Uterus (tissue), 4 donors: ENCODE data around the gene ARID1B. TPM values are rescaled to one million over a fixed set of nuclear protein-coding genes. Genes with fewer than 3 reads are reported as not detected.

Experiments used
- DNase-seq, 2 donors: peaks; one replicate each; pipeline ENCODE4 v3.0.0-alpha.2; 2019 to 2020
- H3K27ac ChIP-seq, 2 donors: fragments of 200-600 bp; sonication (generic); 1 replicate in 1 of 2; 2 replicates in 1 of 2; pipeline ENCODE4 v1.5.1; 2016 to 2018
- H3K27me3 ChIP-seq, 2 donors: fragments of 200-600 bp; sonication (generic); one replicate each; pipeline ENCODE4 v1.5.1; 2018 to 2019; ENCODE audit warnings: control low read depth in 1 of 2
- H3K36me3 ChIP-seq, 2 donors: fragments of 200-600 bp; sonication (generic); one replicate each; pipeline ENCODE4 v1.5.1; 2019; ENCODE audit warnings: control low read depth in 1 of 2
- H3K4me1 ChIP-seq, 2 donors: fragments of 200-600 bp; sonication (generic); one replicate each; pipeline ENCODE4 v1.5.1; 2018 to 2019; ENCODE audit warnings: control low read depth in 1 of 2
- H3K4me3 ChIP-seq, 2 donors: fragments of 200-600 bp; sonication (generic); 1 replicate in 1 of 2; 2 replicates in 1 of 2; pipeline ENCODE4 v1.5.1; 2018 to 2019; ENCODE audit warnings: mild to moderate bottlenecking in 1 of 2
- H3K9me3 ChIP-seq, 2 donors: fragments of 200-600 bp; sonication (generic); one replicate each; pipeline ENCODE4 v1.5.1; 2019; ENCODE audit warnings: control low read depth in 1 of 2
- CTCF ChIP-seq, 4 experiments: fragments of 200-600 bp in 2 of 4; fragments of 450-650 bp in 2 of 4; sonication (generic) in 2 of 4; IDR thresholded peaks; one replicate each; pipeline ENCODE4 v1.5.1; 2016 to 2019; ENCODE audit warnings: antibody characterized with exemption in 4 of 4, mild to moderate bottlenecking in 2 of 4, moderate library complexity in 1 of 4
- POLR2A ChIP-seq, 2 donors: fragments of 450-650 bp; IDR thresholded peaks; one replicate each; pipeline ENCODE4 v1.6.1; 2016; ENCODE audit warnings: antibody characterized with exemption in 2 of 2, mild to moderate bottlenecking in 1 of 2, moderate library complexity in 1 of 2
- intact Hi-C: fragments of 100-400 bp; cut with DNase I; formaldehyde crosslinking; loops from one replicate; pipeline ENCODE4 v1.15.1; 2023; ENCODE audit warnings: low total_unique reads
- total RNA-seq, 4 donors: library from RNA; depleted of rRNA in 3 of 4; stranded (reverse); fragments of >200 nt in 3 of 4; gene quantifications; one replicate each; pipeline versions ENCODE4 v1.1.0 to v1.2.4, GENCODE V29; 2014 to 2023
- donor health status: DM: yes; HTN: yes; CAD: no.

The ARID1B gene
- total RNA-seq, 4 donors from 2014 or later = 63.8 to 198 (median 125) TPM

GRCh38 chr6:156830126-156830525 lies 52.9 kb downstream of the ARID1B start:
- H3K27me3 ChIP-seq = no peaks in the 10 kb centered on the region
- H3K27ac ChIP-seq = no peak overlapping the region
- no peaks in the 10 kb centered on the region for H3K36me3 ChIP-seq
- no peaks in the 10 kb centered on the region for H3K9me3 ChIP-seq
- intact Hi-C loops = no loop called here
- no peak overlapping the region for H3K4me3 ChIP-seq
- no peaks in the 10 kb centered on the region for H3K4me1 ChIP-seq
- TF ChIP-seq CTCF (IDR thresholded peaks at IDR 0.05) (no peak), POLR2A (IDR thresholded peaks at IDR 0.05) (no peak)
- DNase-seq = no peak

- Histone ChIP-seq H3K36me3 (no peaks in the 10 kb centered on the region), H3K4me3 (no peak overlapping the region), H3K27ac (peak overlapping the region; percentile 48 to 52), H3K9me3 (no peaks in the 10 kb centered on the region), H3K4me1 (peaks cover 0 to 2% of the 10 kb centered on the region in 2 donors), H3K27me3 (no peaks in the 10 kb centered on the region)
- no peak for TF ChIP-seq CTCF (IDR thresholded peaks at IDR 0.05)
- no peak for TF ChIP-seq POLR2A (IDR thresholded peaks at IDR 0.05)
- intact Hi-C loops = no loop called here
- DNase-seq = peak in 1 of 2 donors; percentile 71
Measured at GRCh38 chr6:156832231-156832647, 55.1 kb downstream of the ARID1B start.

- intact Hi-C loops = no loop called here
- TF ChIP-seq POLR2A (IDR thresholded peaks at IDR 0.05) (no peak), CTCF (IDR thresholded peaks at IDR 0.05) (no peak)
- Histone ChIP-seq H3K36me3 (no peaks in the 10 kb centered on the region), H3K27me3 (no peaks in the 10 kb centered on the region), H3K4me3 (no peak overlapping the region), H3K9me3 (no peaks in the 10 kb centered on the region), H3K4me1 (peaks cover 0 to 3% of the 10 kb centered on the region in 2 donors), H3K27ac (peak overlapping the region; percentile 48 to 52)
- no peak for DNase-seq
Measured at GRCh38 chr6:156832669-156833068, 55.5 kb downstream of the ARID1B start.

- no peak for DNase-seq
- TF ChIP-seq CTCF (IDR thresholded peaks at IDR 0.05) = no peak
- TF ChIP-seq POLR2A (IDR thresholded peaks at IDR 0.05) = no peak
- intact Hi-C loops = no loop called here
- peaks cover 0 to 3% of the 10 kb centered on the region in 2 donors for H3K4me1 ChIP-seq
- H3K27me3 ChIP-seq = no peaks in the 10 kb centered on the region
- peak overlapping the region in 1 of 2 donors; percentile 52 for H3K27ac ChIP-seq
- no peaks in the 10 kb centered on the region for H3K9me3 ChIP-seq
- H3K36me3 ChIP-seq = no peaks in the 10 kb centered on the region
- no peak overlapping the region for H3K4me3 ChIP-seq
Measured at GRCh38 chr6:156833755-156834154, 56.6 kb downstream of the ARID1B start.

- intact Hi-C loops = no loop called here
- Histone ChIP-seq H3K4me1 (peaks cover 0 to 10% of the 10 kb centered on the region in 2 donors), H3K9me3 (no peaks in the 10 kb centered on the region), H3K36me3 (no peaks in the 10 kb centered on the region), H3K27me3 (no peaks in the 10 kb centered on the region), H3K27ac (peak overlapping the region; percentile 42 to 77), H3K4me3 (no peak overlapping the region)
- TF ChIP-seq CTCF (IDR thresholded peaks at IDR 0.05) = no peak
- TF ChIP-seq POLR2A (IDR thresholded peaks at IDR 0.05) = no peak
- no peak for DNase-seq
Measured at GRCh38 chr6:156839129-156839528, 62.0 kb downstream of the ARID1B start.
